ENCODE results near the gene AP3D1.

AP3D1 gene

DNA sequence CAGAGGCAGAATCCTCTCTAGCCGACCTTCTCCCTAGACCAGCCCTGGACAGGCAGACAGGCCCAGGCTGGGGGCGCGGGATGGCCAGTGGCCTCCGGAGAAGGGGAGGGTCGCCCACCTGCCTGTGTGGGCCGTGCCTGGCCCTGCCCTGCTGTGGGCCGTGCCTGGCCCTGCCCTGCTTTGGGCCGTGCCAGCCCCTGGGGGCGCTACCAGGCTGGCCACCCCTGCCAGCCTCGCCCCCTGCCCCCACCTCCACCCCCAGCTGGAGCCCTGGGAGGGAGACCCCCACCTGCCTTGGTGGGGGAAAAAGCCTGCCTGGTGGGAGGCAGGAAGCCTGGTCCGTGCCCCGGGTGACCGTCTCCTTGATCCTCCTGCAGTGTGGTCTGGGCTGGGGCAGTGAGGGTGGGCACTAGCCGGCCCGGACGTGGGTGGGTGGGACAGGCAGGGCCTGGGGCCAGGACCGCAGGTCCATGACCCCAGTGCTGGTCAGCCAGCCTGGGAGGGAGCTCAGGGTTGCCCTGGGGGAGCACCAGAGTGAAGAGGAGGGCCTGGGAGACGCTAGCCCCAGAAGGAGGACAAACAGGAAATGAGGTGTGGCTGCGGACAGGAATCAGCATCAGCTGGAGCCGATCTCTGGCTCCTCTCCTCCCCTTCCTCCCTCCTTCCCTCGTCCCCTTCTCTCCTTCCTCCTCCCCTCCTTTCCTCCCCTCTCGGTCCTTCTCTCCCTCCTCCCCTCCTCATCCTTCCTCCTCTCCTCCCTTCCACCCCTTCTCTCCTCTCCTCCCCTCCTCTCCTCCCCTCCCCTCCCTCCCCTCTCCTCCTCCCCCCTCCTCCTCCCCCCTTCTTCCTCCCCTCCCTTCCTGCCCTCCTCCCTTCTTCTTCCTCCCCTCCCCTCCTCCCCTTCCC, 95.2 kb downstream of the AP3D1 start:
- peak overlapping the region; percentile 73 for H3K27ac Mint-ChIP-seq
- H3K4me1 Mint-ChIP-seq (ENCODE audit: low read depth), result peaks cover 47% of the 10 kb centered on the region
- H3K4me3 Mint-ChIP-seq, result peak overlapping the region; percentile 46
- H3K36me3 Mint-ChIP-seq, result no peaks in the 10 kb centered on the region
- H3K27me3 Mint-ChIP-seq, result no peaks in the 10 kb centered on the region
- no peaks in the 10 kb centered on the region for H3K9me3 Mint-ChIP-seq (ENCODE audit: low read depth)

DNA sequence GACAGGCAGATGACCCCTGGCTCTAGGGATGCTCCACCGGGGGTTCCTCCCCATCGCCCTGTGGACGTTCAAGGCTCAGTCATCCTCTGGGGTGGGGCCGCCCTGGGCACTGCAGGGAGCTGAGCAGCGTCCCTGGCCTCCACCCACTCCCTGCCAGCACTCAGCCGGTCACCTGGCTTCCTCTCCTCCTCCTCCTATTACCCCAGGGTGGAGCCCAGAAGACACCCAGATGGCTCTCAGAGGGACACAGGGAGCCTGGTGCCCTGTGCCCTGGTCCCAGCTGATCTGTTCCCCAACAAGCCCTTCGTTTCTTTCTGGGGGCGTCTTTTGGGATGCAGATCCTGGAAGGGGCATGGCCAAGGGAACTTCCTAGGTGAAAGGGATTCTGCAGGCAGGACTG, 96.6 kb downstream of the AP3D1 start:
- Mint-ChIP-seq H3K4me1 (ENCODE audit: low read depth) (peaks cover 40% of the 10 kb centered on the region), H3K36me3 (no peaks in the 10 kb centered on the region), H3K4me3 (no peak overlapping the region), H3K9me3 (ENCODE audit: low read depth) (no peaks in the 10 kb centered on the region), H3K27me3 (no peaks in the 10 kb centered on the region), H3K27ac (peak overlapping the region; percentile 76)

DNA sequence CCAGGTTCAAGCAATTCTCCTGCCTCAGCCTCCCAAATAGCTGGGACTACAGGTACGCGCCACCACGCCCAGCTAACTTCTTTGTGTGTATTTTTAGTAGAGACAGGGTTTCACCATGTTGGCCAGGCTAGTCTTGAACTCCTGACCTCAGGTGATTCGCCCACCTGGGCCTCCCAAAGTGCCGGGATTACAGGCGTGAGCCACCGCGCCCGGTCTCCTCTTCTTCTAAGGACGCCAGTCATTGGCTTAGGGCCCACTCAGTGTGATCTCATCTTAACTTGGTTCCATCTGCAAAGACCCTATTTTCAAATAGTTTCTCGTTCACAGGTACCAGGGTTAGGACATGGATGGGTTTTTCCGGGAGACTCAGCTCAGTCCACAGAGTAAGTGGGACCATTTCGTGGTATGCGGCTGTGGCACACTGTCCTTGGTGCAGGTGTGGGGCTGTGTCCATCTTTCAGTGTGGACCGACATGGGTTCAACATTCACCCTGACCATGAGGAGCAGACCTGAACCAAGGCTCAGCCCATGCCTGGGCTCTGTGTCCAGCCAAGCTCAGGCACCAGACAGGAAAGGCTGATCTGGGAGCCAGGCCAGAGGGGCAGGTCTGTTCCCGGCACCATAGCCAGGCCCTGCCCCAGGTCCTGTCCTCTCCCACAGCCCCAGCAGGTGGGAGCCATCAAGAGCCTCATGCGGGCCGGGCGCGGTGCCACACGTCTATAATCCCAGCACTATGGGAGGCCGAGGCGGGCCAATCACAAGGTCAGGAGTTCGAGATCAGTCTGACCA, 97.6 kb downstream of the AP3D1 start:
- Mint-ChIP-seq H3K27ac (peak overlapping the region; percentile 46), H3K4me1 (ENCODE audit: low read depth) (peaks cover 43% of the 10 kb centered on the region), H3K27me3 (no peaks in the 10 kb centered on the region), H3K36me3 (no peaks in the 10 kb centered on the region), H3K4me3 (peak overlapping the region; percentile 17), H3K9me3 (ENCODE audit: low read depth) (no peaks in the 10 kb centered on the region)

DNA sequence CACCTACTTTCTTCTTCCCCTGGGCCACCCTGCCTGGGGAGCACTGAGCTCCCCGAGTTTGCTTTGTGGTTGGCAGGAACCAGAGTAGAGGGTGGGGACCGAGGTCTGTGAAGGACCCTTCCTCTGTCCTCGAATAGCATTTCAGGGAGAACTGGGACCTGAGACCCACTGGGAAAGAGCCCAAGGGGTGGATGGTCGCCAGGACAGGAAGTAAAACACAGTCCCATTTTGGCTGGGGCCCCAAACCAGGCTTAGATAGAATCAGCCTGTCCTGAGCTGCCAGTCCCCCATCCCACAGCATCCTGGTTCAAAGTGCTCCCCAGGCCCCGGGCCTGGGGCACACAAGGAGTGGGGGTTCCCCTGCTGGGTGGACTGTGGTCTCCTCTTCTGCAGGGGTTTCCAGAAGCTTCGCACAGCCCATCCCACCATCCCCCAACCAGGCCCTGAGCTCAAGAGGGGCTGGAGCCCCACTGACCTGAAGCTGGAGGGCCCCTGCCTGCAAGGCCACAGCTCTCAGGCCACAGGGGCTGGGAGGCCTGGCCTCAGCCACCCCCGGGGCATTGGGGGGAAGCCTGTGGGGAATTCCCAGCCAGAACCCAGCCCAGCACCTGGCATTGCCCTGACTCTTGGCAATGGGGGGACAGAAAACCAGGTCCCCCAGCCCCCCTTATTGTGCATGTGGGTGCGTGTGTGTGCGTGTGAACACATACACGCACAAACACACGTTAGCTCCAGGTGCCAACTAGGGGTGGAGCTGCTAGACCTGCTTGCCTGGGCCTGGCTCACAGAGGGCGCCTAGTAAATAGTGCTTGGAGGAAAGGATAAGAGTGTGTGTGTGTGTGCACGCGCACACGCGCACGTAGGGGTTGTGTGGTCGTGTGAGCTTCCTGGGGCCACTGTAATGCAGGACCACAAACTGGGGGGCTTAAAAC, 99.3 kb downstream of the AP3D1 start:
- Mint-ChIP-seq H3K4me1 (ENCODE audit: low read depth) (peaks cover 43% of the 10 kb centered on the region), H3K27me3 (no peaks in the 10 kb centered on the region), H3K9me3 (ENCODE audit: low read depth) (no peaks in the 10 kb centered on the region), H3K27ac (peak overlapping the region; percentile 87), H3K36me3 (no peaks in the 10 kb centered on the region), H3K4me3 (peak overlapping the region; percentile 79)

DNA sequence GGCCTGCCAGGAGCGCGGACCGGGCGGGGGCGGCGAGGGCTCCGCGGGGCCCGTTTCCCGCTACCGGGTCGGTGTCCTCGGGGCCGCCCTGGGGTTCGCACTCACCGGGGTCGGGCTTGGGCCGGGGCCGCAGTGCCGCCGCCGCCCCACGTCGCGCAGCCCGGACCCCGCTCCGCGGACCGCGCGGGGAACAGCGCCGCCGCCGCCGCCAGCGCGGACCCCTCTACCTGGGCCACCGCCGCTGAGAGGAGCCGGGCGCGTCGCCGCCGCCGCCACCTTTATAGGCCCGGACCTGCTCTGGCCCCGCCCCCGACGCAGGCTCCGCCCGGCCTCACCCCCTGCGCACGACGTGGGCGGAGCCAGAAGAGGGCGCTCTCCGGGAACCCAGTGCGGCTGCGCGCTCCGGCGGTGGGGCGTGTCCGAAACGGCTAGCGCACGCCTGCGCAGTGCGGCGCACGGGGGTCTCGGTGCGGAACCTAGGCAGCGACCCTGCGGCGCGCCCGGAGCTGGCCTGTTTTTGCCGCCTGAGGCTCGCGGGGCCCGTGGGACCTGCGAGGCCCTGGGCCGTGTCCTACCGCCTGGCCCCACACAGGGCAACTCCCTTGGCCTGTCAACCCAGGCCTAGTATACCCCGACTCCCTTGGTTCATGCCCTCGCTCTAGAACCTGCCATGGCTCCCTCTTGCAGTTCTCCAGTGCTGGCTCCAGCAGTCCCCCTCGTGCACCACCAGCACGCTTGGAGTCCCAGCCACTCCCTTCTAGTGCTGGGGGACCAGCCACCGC, 100.2 kb downstream of the AP3D1 start, which contains the start of gene MKNK2:
TSS of gene MKNK2 (minus strand) at position 254 of the 782 bp plus-strand sequence. CDS start 393 bp downstream, outside the sequence.
- peaks cover 42% of the 10 kb centered on the region for H3K4me1 Mint-ChIP-seq (ENCODE audit: low read depth)
- no peaks in the 10 kb centered on the region for H3K9me3 Mint-ChIP-seq (ENCODE audit: low read depth)
- peak within 1 kb of the TSS; percentile 84 for H3K4me3 Mint-ChIP-seq
- H3K36me3 Mint-ChIP-seq, result no peaks in the 10 kb centered on the region
- no peaks in the 10 kb centered on the region for H3K27me3 Mint-ChIP-seq
- peak within 1 kb of the TSS; percentile 87 for H3K27ac Mint-ChIP-seq
